Fibroblast of skin of left biceps (primary cell): ENCODE data around the gene SLC9A9.

Source experiments
- DNase-seq, 2 experiments: peaks; one replicate each; pipeline ENCODE4 v3.0.0-alpha.2; 2013; ENCODE audit warnings: low read depth in 2 of 2

The SLC9A9 gene

GRCh38 chr3:143648708-143649107, 199.6 kb downstream of the SLC9A9 start:
- no peak for DNase-seq

GRCh38 chr3:143648218-143648617, 200.1 kb downstream of the SLC9A9 start:
- DNase-seq, result no peak

GRCh38 chr3:143644370-143645089, 203.7 kb downstream of the SLC9A9 start:
- DNase-seq, result peak in 1 of 2 experiments; percentile 24

GRCh38 chr3:143643905-143644304, 204.4 kb downstream of the SLC9A9 start:
- no peak for DNase-seq

GRCh38 chr3:143640774-143641173, 207.5 kb downstream of the SLC9A9 start:
- no peak for DNase-seq

DNA sequence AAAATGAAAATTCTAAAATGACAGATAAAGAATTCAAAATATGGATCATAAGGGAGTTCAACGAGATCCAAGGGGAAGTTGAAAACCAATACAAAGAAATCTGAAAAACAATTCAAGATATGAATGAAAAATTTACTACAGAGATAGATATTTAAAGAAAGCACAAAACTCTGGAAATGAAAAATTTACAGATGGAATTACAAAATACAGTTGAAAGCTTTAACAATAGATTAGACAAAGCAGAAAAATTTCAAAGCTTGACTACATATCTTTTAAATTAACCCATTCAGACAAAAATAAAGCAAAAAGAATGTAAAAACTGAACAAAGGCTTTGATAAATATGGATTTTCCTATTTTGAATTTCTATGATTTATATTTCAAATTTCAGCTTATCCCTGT, 211.1 kb downstream of the SLC9A9 start:
- DNase-seq, result no peak

GRCh38 chr3:143634991-143635390, 213.3 kb downstream of the SLC9A9 start:
- DNase-seq, result no peak

GRCh38 chr3:143634427-143634826, 213.8 kb downstream of the SLC9A9 start:
- DNase-seq, result no peak

DNA sequence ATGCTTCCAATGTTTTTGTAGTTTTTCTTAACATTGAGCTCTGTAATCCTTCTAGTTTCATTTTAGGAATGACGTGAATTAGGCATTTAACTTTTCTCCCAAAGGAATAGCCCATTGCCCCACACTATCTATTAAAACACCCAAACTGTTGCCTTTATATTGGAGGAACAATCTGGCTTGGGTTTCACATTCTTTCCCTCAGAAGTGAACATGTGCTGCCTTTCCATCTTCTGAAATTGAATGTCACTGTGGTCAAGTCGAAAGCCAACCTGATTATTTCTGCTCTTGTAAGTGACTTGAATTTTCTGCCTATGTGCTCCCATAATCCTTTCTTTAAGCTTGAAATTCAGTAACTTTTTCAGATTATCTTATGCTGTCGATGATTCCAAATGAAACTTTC, 214.5 kb downstream of the SLC9A9 start:
- no peak for DNase-seq

DNA sequence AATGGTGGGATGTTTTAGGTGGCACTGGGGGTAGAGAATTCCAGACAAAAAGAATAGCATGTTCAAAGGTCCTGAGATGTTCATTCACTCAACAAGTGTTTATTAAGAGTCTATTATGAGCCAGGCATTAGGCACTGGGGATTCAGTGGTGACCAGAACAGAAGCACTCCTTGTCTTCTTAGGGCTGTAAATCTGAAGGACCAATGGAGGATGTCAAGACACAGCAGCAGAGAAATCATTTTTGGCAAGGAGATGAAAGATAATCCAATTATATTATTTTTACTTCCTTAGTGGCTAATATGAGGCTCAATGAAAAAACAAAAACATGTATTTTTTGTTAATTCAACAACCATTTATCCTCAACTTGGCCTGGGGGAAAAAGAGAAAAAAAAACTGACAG, 218.5 kb downstream of the SLC9A9 start:
- DNase-seq, result no peak

DNA sequence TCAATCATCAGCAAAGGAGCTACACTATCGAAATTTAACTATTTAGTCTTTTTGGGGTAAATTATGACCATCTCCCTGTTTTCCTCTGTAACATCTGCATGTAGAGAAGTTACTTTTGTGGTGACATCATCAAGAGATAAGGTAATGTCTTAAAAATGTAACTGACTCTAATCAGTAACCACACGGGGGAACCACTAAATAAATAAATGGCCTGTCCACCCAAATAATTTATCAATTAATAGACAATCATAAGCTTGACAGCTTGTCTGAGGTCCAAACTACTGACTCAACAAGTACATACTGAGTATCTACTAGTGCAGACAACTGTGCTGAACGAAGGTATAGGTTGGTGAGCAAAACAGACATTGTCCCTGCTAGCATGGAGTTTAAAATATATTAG, 219.3 kb downstream of the SLC9A9 start:
- no peak for DNase-seq

DNA sequence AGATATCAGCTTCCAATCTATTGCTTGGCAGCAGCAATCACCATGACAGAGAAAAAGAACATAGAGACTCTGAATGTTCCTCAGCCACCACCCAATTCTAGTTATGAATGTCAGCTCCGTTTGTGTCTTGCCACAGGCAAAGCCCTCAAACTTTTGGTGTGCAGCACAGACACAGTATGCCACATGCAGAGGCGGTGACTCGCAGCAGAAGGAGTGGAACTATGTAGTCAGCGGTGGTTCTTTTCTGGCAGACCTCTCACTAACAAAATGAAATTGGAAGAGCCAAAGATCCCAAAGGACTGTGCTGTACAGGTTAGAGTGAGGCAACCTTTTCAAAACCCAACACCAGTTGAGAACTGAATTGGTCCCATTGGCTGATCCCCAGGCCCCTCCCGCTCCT, 220.9 kb downstream of the SLC9A9 start:
- no peak for DNase-seq

- DNase-seq, result no peak
These were observed 229.0 kb downstream of the SLC9A9 start for GRCh38 chr3:143619231-143619630.

DNA sequence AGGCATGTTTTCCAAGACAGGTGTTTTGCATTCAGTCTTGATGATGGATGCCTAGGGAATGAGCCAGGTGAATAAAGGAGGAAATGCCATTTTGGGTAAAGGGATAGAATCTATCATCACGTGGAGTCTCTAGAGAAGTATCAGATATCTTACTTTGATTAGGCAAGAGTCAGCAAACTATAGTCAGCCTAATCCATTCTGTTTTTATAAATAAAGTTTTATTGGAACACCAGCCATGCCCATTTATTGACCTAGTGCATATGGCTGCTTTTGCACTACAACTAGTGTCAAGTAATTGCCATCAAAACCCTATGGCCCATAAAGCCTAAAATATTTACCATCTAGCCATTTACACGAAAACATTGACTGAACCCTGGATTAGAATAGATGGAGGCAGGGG, 231.2 kb downstream of the SLC9A9 start:
- DNase-seq, result no peak

- no peak for DNase-seq
These were observed 235.0 kb downstream of the SLC9A9 start for GRCh38 chr3:143613226-143613625.

DNA sequence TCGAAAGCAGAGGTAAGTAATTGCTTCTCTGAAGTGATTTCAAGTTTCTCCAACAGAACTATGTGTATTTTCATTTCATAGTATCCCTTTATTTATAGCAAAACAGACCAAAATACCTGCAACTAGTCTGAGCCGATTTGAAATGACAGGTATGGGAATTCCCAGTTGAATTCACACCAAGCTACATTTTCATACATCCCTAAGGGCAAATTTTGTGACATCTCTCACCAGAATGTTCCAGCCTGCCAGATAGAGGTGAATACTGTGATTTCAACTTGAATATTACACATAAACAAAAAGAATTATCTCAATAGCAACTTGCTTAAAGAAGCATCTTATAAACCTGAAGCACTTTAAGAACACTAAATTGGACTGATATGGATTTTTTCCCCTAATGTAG, 235.7 kb downstream of the SLC9A9 start:
- no peak for DNase-seq

- DNase-seq, result no peak
These were observed 239.3 kb downstream of the SLC9A9 start for GRCh38 chr3:143608966-143609365.

DNA sequence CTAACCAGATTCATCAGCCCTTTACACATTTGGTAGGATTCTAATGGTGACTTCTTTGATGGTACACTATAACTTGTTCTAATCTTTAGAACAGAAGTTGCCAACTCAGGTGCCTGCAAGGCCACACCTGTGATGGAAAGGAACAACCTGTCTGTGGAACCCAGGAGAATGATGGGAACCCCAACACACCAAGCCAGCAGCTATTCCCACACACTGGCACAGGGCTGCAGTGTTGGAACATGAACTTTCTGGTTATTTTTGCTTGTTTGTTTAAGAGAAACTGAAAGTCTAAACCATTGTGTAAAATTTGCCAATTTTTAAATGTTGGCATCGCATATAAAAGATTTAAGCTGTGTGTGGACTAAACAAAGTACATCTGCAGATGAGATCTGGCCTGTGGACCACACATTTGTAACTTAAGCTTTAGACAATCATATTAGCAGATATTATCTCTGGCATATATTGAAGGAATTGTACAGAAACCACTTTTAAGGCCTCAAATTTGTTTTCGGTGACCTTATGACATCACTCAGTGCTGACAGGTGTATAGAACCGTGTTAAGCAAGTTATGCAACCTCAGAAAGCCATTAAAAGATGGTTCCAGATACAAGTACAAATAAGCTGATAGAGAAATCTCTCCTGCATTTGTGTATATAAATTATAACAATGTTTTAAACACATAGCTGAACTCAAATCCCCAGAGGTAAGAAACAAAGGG, 242.9 kb downstream of the SLC9A9 start:
- DNase-seq, result no peak

DNA sequence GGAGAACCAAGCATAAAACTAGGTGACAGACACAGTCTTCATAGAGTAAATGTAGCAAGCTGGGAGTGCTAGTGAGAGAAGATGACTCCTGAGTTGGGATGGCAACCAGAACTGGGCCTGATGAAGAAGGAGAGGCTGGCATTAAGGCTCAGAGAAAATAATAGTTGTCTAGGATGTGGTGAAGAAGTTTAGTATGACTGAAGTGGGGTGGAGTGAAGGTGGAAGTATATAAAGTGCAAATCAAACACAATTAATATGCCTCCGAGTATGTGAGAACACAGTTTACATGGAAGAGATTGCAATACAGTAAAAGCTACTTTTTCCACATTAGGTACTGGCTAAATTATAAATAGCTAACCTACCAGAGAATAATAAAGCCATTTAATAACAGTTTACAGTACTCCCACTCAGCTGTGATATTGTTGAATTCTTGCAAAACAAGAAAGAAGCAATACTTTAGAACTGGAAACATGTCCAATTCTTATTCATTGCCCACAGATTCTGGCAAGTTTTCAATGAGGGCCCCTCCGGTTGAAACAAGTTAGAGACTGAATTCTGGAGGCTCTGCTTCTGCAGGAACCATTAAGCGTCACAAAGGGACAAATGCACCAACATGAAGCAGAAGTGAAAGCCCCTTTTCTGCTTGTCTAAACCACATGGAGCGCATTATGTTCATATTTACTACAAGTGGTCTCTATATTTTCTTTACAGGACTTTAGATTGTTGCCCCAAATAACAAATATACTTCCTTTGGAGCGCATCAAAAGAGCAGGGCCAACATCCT, 243.7 kb downstream of the SLC9A9 start:
- DNase-seq, result no peak

DNA sequence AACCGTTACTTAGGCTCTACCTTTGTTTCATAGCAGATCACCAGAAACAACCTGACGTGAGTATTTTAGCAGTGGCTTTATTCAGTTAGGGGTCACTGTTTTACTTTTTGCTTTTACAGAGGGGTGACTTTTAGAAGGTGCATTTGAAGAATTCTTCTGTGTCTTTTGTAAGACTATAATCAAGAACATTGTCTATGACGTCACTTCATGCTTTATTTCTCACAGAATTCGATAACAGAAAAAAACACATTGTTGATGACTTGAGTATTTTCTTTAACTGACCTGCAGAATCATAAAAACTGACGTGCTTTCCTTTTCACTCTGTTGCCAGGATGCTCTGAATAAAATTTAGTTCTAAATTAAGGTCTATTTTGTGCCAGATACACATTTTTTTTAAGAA, 244.5 kb downstream of the SLC9A9 start:
- no peak for DNase-seq

DNA sequence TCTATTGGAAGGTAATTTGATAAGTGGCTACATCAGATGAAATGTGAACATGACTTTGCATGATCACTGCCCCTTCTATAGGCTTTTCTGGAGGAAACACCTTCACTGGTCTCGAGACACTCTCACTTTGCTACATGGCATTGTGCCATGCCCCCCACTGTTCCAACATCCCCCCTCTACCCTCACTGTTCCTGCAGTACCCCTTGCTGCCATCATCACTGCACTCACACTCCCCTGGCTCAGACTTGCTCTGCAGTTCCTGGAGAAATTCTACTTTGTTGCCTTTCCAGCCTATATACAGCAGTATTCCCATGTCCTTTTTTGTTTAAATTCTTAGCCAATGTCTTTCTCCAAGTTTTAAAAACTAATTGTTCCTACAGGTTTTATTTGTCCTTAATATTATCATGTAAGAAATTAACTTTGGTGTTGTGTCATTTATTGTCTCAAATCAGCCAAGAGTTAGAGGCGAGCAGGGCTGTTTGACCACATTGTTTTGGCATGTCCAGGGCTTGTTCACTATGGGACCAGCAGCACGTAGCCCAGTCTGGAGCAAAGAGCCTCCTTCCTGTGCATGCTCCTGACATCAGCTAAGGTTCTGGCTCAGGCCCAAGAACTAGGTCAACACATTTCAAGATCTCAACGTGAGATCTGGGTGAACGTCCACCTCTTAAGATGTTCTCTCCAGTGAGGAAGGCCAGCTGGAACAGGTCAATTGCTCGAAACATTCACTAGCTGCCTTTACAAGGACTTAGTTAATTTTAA, 246.4 kb downstream of the SLC9A9 start:
- DNase-seq, result no peak
